IPS-11a (cell line): ENCODE data around the gene DAPK3.
"Not testable (repeated sequence)": the region's sequence is repeated elsewhere in the genome, so short reads cannot be mapped to it uniquely, and the experiment has no call there.

Source experiments
- H3K4me3 ChIP-seq: one replicate; pipeline ENCODE4 v1.5.1; 2013; ENCODE audit warnings: low read depth, low read length, control low read depth

Gene DAPK3

DNA sequence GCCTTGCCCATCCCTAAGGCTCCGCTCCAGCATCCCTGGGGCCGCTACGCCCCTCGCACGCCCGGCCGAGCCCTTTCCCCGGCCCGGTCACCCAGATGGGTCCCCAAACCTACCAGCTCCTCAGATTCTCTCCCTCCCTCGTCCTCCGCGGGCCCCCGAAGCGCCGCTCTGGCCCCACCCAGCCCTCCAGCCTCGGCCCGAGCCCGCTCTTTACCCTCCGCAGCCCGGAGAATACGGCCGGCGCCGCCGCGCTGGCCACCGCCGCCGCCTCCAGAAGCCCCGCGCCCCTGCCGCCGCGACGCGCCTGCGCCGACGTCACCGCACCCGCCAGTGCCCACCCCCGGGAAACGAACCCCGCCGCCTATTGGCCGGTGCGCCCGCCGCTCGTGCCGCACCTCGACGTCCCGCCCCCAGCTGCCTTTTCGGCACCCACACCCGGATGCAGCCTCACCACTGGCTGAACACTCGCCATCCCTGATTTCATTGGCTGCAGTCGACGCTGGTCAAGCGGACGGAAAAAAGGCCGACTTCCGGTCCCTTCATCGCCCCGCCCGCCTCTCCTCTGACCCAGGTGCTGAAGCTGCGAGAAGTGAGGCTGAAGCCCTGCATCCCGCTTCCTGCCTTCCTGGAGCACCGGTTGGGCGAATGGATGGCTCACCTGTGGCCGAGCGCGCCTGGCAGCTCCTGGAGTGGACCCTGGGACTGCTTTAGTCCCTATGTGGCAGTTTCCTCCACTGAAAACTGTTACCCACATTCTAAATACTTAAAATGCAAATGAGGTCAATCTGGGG, at the start of gene DAPK3:
Gene DAPK3 (minus strand): TSS at position 292 of the 791 bp plus-strand sequence. CDS start 1,364 bp downstream, outside the sequence.
- peak within 1 kb of the TSS; percentile 75 for H3K4me3 ChIP-seq

DNA sequence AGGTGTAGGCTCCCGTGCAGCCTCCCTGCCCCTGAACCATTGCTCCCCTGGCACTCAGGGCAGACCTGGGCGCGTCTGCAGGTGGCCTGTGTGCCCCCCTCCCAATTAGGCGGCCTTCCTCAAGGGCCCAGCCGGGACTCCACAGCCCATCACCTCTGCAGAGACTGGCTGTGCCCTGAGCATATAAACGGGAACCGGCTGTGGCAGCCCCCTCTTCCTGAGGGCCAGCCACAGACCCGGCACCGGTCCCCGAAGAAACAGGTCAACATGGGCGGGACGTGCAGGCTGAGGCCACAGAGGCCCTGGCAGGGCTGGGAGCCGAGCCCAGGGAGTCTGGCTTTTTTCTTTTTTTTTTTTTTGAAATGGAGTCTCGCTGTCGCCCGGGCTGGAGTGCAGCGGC, 48.7 kb upstream of the DAPK3 start:
- no peak overlapping the region for H3K4me3 ChIP-seq

DNA sequence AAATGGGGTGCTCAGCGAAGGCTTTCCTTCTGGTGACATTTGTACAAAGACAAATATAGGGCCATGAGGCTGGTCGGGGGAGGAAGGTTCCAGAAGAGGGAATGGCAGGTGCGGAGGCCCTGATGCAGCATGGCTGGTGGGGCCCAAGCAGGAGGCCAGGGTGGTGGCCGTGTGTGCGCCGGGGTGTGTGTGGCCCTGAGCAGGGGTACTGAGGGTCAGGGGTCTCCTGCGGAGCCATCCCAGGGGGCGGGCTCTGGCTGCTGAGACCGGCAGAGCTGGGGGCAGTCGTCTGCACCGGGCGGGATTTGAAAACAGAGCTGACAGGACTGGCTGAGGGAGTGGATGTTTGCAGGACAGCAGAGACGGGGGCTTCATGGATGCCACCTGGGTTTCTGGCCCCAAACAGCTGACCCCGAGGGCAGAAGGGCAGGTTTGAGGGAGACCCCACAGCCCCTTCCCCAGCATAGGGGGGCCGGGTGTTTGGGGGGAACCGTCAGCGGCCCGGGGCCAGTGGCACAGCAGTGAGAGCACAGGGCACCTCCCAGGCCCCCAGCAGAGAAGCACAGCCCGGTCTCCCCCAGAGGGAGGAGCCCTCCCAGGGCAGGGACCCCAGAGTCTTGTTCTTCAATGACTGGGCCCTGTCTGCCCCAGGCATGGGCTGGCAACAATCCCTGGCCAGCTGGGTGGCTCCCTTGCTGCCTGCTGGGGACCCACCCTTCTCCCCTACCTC, 48.0 kb upstream of the DAPK3 start:
- H3K4me3 ChIP-seq, result no peak overlapping the region

DNA sequence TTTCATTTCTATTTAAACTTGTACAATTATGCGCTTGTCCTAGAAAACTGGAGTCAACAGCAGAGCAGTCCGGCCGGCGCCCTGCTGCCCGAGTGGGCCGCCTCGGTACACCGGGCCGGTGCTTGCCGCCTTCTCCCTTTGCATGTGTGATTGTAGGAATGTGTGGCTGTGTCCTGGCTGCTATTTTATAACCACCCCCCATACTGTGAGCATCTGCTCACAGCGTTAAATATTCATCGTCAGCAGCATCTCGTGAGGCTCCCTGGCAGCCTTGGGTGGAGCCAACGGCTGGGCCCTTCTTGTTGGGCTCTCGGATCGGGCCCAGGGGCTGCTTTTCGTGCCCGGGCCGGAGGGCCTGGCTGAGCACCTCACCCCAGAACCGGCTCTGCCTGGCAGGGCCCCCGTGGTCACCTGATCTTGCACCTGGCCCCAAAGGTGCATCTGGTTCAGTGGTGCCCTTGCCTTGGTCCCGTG, 47.3 kb upstream of the DAPK3 start:
- no peak overlapping the region for H3K4me3 ChIP-seq

DNA sequence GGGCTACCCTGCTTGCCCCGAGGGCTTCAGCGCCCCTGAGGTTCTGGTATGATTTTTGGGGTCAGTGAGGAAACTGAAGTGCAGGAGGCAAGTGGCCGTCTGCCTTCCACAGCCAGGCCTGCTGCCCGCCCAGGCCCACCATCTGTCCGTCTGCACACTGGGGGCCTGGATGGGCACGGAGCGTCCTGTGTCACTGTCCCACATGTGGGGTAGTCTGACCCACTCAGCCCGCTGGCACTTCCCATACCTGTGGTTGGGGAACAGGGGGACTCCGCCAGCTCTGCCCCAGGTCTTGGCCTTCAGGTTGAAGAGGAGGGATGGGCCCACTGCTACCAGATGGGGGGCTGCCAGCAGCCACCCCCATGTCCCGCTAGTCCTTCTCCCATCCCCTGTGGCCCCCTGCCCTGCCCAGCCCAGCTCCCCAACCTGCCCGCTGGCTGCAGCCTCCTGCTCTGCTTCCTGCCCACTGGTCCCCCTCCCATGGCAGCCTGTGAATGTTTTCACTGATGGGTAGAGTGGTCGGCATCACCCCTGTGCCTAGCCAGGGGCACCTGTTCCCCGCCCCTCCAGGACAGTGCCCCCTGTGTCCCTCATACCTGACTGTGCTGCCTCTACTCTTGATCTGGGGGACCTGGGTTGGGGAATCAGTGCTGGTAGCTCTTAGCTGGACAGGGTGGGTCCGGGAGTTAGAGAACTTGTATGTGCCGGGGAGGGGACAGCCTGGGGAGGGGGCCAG, 46.2 kb upstream of the DAPK3 start:
- H3K4me3 ChIP-seq, result no peak overlapping the region

DNA sequence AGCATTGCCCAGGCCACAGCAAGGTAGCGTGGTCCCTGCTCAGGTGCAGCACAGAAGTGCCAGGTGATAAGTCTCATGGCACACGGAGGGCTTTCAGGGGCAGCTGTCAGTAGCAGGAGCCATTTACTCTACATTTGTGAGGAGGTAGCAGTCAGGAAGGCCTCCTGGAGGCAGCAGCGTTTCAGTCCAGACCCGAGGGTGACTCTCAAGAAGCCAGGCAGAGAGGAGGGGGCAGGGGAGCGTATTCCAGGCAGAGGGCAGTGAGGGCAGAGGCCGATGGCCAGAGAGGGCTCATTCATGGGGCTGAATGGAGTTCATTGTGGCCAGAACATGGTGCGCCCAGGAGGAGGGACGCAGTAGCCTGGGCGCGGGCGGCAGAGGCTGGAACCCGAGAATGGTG, 45.6 kb upstream of the DAPK3 start:
- H3K4me3 ChIP-seq, result no peak overlapping the region

DNA sequence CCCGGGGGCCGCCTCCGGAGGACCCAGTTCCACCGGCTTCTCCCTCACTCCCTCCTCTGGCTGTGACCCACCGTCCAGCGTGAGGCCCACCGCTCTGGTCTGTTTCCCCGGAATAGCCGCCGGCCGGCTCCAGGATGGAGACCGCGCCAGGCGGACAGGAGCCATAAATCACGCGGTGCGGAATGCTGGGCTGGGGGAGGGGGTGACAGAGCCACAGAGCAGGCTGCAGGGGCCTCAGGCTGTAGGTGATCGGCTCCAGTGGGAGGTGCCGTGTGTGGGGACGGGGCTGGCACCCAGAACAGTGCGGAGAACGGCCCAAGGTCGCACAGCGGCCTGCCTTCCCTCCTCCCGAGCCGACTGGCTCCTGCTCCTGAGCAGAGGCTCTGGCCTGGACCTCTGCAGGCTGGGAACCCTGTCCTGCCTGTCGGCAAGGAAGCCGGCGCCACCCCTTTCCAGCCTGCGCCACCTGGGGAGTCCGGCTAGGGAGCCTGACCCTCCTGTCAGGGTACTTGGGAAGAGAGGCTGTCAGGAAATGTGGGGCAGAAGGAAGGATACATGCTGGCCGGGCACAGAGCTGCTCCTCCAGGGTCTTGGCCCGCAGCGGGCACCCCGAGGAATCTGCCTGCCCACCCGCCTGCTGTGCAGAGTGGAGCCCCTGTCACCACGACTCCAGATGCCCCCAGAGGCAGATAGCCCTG, 45.0 kb upstream of the DAPK3 start:
- H3K4me3 ChIP-seq, result no peak overlapping the region

DNA sequence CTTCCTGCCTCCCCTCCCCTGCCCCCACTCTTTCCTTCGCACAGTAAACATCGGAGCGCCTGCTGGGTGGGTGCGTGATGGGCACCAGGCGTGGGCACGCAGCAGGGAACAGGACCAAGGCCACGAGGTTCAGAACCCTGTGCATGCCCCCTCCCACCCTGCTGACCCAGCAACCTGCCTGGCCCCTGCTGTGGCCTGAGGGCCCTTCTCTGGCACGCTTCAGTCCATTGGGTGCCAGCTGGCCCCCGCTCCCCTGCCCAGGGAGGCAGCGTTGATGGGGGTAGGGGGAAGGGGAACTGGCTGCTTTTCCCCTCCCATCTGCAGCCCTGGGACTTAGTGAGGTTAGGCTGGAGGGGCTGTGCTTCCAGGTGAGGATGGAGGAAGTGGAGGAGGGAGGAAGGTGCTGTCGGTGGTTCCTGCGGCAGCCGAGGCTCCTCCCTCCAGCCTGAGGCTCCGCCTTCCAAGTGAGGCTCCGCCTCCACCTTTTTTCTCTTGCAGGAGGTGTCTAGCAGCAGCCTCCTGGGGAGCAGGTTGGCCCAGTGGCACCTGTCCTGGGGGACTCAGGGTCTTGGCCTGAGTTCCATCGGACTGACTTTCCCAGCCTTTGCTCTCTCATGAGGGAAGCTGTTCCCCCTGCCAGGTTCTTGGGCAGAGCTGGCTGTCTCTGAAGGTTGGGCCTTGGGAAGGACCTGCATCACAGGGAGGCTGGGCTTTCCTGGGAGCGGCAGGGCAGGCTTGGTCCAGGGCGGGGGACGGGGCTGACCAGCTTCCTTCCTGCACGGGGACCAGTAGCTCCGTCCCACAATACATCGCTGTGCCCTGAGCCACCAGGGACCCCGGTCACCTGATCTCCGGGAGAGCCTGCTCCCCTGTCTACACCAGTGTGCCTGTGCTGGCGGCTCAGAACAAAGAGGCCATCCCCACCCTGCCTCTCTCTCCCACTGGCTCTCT, 43.9 kb upstream of the DAPK3 start:
- H3K4me3 ChIP-seq, result no peak overlapping the region

DNA sequence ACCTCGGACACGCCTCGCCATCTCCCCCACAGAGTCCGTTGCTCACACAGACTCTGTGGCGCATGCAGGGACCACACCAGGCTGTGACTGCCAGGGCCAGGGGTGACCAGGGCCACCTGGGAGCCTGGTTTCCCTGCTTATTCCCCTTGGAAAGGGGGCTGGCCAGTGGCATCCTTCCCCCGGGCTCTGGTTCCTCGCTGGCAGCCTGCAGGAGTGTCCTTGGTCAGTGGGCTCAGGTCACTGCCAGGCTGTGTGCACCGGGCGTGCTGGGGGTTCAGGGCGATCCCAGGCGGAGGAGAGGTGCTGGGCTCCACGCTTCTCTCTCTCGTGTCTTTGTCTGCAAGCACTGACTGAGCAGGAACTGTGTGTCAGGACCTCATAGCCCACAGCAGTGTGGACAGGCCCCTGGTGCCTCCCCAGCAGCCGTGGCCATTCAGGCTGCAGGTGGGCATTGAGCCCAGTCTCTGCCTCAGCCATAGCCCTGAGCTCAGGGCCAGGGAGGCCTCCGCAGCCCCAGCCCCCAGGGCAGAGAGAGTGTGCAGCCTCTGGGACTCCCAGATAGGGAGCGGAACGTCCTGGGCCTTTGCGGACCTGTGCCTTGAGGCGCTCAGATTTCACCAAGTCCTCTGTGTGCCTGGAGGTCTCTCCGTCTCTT, 43.1 kb upstream of the DAPK3 start:
- H3K4me3 ChIP-seq, result no peak overlapping the region

DNA sequence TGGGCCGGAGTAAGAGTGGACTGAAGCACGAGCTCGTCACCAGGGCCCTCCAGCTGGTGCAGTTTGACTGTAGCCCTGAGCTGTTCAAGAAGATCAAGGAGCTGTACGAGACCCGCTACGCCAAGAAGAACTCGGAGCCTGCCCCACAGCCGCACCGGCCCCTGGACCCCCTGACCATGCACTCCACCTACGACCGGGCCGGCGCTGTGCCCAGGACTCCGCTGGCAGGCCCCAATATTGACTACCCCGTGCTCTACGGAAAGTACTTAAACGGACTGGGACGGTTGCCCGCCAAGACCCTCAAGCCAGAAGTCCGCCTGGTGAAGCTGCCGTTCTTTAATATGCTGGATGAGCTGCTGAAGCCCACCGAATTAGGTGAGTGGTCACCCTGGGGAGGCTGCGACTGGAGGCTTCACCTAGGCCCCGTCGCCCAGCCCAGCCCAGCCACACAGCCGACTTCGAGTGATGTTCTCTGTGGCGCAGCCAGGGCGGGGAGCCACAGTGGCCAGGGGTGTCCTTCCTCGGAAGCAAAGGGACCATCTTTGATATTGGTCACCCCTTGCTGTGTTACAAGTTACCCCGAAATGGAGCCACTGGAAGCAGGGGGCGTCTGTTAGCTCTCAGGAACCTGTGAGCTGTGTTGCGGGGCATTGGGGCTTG, 42.2 kb upstream of the DAPK3 start:
- H3K4me3 ChIP-seq, result no peak overlapping the region

DNA sequence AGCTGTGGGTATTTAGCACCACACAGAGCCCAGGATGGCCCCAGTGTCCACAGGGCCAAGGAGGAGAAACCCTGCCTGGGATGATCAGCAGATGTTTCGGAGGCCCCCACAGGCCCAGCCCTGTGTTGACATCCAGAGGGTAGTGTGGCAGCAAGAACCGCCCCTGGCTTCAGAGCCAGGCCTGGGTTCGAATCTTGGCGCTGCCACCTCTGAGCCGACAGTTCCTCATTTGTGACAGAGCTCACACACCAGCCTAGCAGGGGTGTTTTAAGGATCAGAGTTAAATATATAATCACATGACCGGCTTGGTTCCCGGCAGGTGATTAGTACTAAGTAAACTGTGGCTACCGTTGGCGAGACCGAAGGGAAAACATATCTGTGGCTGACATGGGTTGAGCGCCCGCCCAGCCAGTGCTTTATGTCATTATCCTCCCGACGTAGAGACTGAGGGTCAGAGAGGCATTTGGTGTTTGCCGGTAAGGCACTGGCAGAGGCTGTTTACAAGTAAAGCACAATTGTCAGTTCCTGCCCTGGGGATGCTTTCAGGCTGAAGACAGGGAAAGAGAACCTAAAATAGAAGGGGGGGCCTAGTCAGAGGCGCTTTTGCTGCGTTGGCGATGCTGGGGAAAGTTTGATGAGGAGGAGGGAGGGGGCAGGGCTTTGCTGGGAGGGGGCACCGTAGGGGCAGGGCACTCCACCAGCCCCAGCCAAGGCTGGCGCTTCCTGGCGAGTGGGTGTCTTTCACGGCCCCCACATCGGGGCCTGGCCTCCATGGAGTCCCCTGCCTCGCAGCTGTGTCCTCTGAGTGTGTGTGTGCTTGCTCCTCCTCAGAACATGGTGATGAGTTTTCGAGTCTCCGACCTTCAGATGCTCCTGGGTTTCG, 41.4 kb upstream of the DAPK3 start:
- H3K4me3 ChIP-seq, result no peak overlapping the region

DNA sequence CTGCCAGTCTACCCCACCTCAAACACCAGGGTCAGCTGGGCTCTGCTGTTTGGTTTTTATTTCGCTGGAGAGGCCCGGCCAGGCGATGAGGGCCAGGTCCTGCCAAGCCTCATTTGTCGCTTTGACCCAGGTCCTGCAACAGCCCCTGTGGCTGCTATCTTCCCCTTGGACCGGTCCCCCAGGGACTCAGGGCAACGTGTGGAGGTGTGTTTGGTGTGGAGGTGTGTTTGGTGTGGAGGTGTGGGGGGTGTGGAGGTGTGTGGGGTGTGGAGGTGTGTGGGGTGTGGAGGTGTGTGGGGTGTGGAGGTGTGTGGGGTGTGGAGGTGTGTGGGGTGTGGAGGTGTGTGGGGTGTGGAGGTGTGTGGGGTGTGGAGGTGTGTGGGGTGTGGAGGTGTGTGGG, 40.5 kb upstream of the DAPK3 start:
- H3K4me3 ChIP-seq, result not testable (repeated sequence)

DNA sequence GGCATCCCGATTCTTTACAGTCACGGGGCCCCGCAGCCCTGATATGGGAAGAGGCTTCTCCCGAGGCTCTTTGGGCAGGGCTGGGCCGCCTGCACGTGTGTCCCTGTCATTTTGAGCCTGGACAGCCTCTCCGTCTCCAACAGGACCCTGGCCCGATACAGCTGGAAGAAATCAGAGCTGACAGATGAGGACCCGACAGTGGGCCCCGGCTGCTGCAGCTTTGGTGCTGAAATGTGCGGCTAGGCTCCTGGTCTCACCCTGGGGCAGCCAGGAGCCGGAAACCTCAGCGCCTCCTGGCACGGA, 39.9 kb upstream of the DAPK3 start:
- no peak overlapping the region for H3K4me3 ChIP-seq

DNA sequence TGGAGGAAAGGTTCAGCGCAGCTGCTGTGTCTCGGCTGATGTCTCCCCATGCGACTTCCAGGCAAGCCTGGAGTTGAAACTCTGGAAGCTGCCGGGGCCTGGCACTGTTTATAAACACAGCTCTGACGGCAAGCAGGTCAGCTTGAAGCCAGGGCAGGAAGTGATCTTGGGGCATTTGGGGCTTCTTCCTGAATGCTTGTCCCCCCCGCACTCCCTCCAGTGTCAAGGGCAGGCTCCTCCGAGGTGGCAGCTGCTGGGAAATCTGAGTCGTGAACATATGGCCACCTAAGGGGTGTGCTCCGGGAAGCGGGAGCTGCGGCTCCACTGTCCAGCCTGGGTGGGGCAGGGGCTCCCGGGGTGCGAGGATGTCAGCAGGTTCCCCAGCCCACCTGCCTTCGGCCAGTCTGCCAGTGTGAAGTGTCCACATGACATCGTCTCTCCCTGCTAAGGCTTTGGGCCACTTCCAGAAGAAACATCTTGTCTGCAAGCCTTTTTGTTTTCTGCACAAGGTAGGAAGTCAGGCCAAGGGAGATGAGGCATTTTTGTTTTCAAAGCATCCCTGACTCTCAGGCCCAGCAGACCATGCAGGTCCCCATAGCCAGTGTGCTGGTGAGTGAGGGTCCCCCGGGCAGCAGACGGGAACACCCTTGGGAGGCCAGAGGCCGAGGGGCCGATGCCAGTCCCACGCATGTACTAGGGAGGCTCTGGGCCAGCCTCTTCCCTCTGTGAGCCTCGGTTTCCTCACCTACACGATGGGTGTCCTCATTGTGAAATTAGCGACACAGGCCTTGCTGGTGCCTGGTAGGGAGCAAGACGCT, 39.3 kb upstream of the DAPK3 start:
- no peak overlapping the region for H3K4me3 ChIP-seq

DNA sequence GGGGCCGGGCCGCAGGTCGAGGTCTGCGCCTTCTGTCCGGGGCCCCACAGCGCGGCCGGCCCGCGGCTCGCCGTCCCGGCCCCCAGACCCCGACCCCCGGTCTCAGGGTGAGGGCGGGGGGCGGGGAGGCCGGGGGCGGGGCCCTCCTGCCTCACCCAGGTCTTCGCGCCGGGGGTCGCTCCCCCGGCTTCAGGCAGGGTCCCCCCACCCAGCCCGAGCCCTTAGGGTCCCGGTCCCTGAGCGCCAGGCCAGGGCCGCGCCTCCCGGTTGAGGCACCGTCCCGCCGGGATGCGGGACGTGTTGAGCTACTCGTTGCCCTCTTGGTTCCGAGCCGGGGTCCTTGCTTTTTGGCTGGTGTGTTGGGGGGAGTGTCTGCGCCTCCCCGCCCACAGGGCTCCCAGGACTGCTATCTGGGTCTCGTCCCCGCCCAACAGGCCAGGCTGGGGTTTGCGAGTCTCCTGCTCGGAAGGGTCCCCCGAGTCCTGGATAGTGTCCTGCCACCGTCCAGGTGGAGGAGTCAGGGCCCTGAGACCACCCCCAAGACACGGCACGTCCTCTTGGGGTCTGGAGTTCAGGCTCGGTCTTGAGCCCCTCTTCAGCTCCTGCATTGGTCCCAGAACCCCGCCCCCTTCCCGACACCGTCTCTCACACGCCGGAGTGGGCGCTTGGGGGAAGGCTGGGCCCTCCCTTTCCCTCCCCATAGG, 37.1 kb upstream of the DAPK3 start:
- H3K4me3 ChIP-seq, result peak overlapping the region; percentile 89

DNA sequence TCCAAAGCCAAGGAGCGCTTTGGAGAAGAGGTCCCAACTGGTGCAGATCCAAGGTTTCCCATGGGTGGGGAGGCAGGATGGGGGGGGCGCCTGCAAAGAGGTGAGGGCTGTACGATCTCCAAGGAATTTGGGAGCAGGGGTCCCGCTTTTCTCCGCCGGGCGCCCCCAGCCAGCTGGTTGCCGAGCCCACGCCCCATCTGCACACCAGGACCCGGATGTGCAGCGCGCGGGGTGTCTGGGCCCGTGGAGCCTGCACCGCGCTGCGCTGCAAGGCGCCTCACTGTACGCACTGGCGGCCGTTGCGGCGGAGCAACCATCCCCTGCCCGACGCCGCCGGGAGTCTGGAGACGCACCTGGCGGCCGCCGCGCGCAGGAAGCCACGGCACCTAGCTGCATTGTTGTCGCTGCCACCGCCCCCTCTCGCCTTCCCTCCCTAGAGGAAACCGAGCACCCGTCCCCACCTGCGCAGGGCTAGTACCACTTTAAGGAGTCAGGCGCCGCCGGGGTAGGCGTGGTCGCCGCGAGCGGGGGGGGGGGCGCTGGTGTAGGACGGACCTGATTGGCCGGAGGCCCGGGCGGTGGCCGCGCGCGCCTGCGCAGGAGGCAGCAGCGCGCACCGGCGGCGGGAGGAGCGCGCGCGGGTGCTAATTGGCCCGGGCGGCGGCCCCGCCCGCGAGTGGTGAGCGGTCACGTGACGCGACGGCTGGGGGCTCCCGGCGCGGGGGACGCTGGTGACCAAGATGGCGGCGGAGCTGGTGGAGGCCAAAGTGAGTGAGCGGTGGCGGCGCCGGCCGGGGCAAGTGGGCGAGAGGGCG, 36.3 kb upstream of the DAPK3 start, which contains the start of gene PIAS4:
Gene PIAS4 (plus strand): TSS at position 716 of the 815 bp plus-strand sequence. CDS start 25 bp downstream, at position 741.
- H3K4me3 ChIP-seq, result peak within 1 kb of the TSS; percentile 89
